ENCODE data around the gene PANX2.
"Not testable (repeated sequence)": the region's sequence is repeated elsewhere in the genome, so short reads cannot be mapped to it uniquely, and the experiment has no call there.

The PANX2 gene

DNA sequence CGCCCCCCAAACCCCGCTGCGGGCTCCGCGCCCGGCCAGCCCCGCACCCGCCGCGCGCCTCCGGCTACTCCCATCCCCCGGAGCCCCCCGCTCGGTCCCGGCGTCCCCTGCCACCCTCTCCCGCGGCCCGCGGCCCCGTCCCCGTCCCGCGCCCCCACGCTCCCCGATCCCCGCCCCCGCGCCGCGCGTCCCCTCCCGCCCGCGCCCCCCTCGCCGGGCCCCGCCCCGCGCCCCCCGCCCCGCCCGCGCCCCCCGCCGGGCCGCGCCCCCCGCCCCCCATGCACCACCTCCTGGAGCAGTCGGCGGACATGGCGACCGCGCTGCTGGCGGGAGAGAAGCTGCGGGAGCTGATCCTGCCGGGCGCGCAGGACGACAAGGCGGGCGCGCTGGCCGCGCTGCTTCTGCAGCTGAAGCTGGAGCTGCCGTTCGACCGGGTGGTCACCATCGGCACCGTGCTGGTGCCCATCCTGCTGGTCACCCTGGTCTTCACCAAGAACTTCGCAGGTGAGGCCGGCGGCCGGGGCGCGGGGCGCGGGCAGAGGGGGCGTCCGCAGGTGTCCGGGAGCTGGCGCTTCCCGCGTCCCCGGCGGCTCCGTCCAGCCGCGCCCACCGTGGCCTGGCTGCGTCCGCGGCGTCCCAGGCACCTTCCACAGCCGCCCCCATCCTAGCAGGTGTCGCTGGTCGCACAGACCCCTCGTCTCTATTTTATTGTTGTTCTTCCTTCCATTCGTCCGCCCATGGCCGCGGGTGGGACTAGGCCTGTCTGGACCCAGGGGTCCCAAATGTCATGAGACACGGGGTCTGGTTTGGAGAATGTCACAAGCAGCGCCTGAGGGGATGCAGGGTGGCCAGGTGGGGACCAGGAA, at the start of gene PANX2:
Gene PANX2, plus strand, starts transcription at position 279 of the 866 bp plus-strand sequence. Its CDS starts 0 bp downstream, at position 279.
- no peak for DNase-seq (ENCODE audit: low spot score)

DNA sequence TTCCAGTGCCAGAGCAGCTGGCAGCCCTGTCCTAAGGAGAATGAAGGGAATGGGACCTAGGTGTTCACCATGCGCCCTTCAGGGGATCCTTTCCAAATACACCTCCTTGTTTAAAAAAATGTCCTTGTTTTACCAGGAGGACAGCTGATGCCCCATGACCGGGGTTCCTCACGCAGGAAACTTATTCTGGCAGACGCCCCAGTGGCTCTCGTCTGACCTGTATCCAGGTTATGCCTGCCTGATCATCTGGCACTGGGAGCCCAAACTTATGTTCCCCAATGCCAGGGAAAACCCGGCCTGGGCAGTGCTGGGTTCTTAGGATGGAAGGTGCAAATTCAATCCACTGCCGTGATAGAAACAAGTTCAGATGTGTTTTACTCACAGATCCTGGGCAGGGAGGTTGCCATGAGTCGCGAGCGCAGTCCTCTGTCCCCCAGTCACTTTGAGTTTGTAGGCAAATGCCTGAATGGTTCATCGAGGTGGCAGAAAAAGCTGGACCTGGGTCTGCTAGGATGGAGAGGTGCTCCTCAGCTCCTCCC, 49.3 kb upstream of the PANX2 start:
- DNase-seq (ENCODE audit: low spot score) = no peak

DNA sequence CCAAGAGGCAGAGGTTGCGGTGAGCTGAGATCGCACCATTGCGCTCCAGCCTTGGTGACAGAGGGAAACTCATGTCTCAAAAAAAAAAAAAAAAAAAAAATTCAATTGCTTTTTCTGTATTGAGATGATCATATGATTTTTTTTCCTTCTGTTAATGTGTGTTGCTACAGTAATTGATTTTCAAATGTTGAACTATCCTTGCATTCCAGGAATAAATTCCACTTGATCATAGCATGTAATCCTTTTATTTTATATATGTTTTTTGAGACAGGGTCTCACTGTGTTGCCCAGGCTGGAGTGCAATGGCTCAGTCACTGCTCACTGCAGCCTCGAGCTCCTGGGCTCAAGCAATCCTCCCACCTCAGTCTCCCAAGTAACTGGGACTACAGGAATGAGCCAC, 47.4 kb upstream of the PANX2 start:
- no peak for DNase-seq (ENCODE audit: low spot score)

GRCh38 chr22:50125029-50125428, 45.5 kb upstream of the PANX2 start:
- no peak for DNase-seq (ENCODE audit: low spot score)

- no peak for DNase-seq (ENCODE audit: low spot score)
Measured at GRCh38 chr22:50129121-50129736, 41.3 kb upstream of the PANX2 start.

DNA sequence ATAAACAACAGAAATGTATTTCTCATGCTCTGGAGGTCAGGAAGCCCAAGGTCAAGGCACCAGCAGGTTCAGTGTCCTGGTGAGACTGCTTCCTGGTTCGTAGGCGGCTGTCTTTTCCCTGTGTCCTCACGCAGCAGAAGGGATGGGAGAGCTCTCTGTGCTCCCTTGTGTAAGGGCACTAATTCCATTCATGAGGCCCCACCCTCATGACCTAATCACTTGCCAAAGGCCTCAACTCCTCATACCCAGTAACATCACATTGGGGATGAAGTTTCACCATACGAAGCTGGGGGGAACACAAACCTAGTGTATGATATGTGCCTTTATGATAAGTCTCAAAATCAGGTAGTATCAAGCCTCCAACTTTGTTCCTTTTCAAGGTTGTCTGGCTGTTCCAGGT, 38.6 kb upstream of the PANX2 start:
- no peak for DNase-seq (ENCODE audit: low spot score)

DNA sequence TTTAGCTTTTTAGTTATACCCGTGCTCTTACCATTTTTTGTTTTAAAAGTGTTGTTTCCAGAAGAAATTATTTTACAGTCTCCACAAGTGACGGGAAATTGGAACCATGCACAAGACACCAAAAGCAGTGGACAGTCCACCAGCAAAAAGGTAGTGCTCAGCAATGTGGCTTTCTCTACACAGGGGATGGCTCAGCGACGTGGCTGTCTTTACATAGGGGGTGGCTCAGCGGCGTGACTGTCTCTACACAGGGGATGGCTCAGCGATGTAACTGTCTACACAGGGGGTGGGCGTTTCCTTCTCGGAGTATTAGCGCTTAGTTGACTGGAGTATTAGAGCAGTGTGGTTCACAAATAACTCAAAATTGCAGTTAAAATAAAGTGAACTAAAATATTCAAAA, 36.0 kb upstream of the PANX2 start:
- DNase-seq (ENCODE audit: low spot score) = no peak

GRCh38 chr22:50136581-50137015, 33.9 kb upstream of the PANX2 start:
- DNase-seq (ENCODE audit: low spot score) = no peak

GRCh38 chr22:50137277-50137676, 33.3 kb upstream of the PANX2 start:
- DNase-seq (ENCODE audit: low spot score) = not testable (repeated sequence)

- DNase-seq (ENCODE audit: low spot score) = no peak
Measured at GRCh38 chr22:50138041-50138440, 32.5 kb upstream of the PANX2 start.

GRCh38 chr22:50138988-50139387, 31.5 kb upstream of the PANX2 start:
- no peak for DNase-seq (ENCODE audit: low spot score)

- DNase-seq (ENCODE audit: low spot score) = no peak
Measured at GRCh38 chr22:50139843-50140415, 30.6 kb upstream of the PANX2 start.

DNA sequence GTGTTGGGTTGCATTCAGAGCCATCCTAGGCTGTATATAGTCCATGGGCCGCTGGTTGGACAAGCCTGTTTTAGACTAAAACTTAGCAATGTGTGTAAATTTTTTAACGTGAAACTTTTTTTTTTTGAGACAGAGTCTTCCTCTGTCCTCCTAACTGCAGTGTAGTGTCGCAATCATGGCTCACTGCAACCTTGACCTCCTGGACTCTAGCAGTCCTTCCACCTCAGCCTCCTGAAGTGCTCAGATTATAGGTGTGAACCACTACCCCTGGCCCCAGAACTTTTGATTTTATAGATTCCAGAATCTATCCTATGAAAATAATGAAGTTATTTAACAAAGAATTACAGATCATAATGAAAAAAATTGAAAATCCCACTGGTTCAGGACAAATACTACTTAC, 29.9 kb upstream of the PANX2 start:
- DNase-seq (ENCODE audit: low spot score) = no peak

DNA sequence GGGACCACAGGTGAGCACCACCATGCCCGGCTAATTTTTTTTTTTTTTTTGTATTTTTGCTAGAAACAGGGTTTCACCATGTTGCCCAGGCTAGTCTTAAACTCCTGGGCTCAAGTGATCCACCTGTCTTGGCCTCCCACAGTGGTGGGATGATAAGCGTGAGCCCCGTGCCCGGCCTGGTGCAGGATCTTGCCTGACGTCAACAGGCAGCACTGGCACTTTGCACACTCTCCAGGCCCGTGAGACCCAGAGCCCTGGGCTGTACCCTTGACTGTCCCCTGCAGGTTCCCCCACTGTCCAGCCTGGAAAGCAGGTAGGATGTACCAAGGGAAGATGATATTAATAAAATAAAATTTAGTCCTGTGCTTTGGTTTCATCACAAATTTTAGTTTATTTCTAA, 29.1 kb upstream of the PANX2 start:
- DNase-seq (ENCODE audit: low spot score) = no peak

DNA sequence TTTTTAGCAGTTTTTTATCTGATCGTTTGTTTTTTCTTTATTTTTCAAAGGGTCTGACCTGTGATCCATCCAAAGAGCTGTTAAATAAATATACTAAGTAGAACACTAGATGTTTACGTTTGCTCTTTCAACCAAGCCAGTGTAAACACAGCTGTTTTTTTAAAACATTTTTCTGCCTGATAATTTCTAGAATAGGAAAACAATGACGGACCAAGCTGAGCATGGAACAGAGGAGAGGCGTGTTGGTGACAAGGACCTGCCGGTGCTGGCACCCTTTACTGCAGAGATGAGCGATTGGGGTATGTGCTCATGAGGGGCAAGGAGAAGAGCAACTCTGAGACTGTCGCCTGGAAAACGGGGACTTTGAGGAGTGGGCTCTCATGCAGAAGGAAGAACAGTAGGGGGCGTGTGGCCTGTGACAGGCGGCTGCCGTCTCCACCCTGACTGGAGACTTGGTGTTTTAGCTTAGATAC, 28.6 kb upstream of the PANX2 start:
- no peak for DNase-seq (ENCODE audit: low spot score)

- DNase-seq (ENCODE audit: low spot score) = no peak
Measured at GRCh38 chr22:50143096-50143495, 27.4 kb upstream of the PANX2 start.

DNA sequence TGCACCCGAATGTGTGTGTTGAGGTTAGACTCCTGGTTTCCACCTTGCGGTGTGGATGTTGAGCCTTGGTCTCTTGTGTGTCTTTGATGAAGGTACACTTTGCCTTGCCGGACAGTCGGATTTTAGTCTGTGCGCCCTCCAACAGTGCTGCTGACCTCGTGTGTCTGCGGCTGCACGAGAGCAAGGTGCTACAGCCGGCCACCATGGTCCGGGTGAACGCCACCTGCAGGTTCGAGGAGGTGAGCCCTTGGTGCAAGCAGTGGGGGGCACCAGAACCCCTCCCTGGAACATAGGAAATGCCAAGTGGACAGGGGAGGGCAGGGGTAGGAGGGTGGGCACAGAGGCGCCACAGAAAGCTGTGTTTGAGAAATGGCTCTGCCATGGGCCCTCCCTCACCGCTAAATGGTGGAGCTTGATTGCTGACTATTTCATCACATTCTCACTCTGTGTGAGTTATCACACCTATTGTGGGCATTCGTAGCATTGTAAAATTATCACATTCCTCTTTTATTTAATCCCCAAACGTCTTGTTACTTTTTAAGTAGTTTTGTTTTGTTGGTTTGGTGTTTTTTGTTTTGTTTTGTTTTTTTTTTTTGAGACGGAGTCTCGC, 26.4 kb upstream of the PANX2 start:
- DNase-seq (ENCODE audit: low spot score) = no peak

DNA sequence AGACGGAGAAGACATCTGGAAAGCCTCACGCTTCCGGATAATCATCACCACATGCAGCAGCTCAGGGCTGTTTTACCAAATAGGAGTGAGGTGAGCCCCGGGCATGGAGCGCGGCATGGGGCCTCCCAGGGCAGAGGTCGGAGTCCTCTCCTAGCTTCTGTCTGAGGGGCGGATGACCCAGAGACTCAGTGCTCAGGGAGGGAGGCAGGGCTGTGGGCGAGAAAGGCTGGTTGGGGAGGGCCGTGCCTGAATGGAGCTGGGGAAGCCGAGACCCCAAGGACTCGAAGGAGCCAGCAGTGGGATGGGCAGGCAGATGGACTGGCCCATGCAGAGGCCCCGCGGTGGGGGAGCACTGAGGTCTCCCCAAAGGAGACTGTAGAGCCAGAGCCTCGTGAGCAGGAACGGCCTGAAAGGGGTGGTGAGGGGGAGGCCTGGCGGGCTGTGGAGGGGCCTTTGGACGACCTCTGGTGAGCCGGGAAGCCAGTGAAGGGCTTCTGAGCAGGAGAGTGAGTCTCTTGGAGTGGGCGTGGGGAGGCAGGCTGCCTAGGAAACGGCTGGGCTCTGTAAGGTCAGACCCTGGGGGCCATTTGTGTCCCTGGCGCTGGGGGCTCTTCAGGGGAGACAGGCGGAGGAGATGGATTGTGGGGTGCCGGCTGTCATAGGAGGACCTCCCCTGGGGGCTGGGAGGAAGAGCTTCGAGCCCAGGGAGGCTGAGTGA, 24.7 kb upstream of the PANX2 start:
- no peak for DNase-seq (ENCODE audit: low spot score)

GRCh38 chr22:50146439-50147238, 23.9 kb upstream of the PANX2 start:
- DNase-seq (ENCODE audit: low spot score) = peak; percentile 80

DNA sequence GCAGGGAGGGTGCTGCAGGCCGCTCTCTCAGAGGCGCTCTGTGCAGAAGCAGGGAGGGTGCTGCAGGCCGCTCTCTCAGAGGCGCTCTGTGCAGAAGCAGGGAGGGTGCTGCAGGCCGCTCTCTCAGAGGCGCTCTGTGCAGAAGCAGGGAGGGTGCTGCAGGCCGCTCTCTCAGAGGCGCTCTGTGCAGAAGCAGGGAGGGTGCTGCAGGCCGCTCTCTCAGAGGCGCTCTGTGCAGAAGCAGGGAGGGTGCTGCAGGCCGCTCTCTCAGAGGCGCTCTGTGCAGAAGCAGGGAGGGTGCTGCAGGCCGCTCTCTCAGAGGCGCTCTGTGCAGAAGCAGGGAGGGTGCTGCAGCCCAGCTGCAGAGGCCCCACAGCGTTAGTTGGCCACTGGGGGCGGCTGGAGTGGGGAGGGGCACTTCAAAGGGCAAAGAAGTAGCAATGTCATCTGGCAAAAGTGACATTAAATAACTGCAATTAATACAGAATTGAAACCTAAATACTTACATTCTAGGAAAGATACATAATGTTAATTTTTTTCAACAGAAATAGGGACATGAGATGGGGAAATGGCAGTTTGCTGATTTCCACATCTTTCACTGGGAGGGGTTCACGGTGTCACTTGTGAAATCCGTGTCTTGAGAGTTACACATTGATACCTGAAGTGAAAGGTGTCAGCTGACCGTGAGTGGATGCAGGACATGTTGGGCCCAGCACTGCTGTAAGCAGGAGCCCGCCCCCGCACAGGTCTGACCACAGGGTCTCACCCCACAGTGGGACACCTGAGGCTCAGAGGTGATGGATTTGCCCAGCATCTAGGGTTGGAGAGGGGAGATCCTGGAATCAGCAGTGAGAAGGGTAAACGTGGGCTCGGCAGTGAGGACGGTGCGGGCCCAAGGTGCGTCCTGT, 23.0 kb upstream of the PANX2 start:
- not testable (repeated sequence) for DNase-seq (ENCODE audit: low spot score)

Measured in pons (tissue), 1 donor.